Measurements from ENCODE around the gene EFNB2. TPM values are rescaled to one million over a fixed set of nuclear protein-coding genes. Genes with fewer than 3 reads are reported as not detected.
A peak's percentile ranks its signal among the peaks of the same experiment; 100 is the strongest.

The EFNB2 gene
- total and polyA plus RNA-seq, 12 donors, result 9.7 to 21.1 (median 14.3) TPM

GRCh38 chr13:106480351-106480910, 55.0 kb downstream of the EFNB2 start:
- Histone ChIP-seq H3K4me1 (peaks cover 7 to 29% (median 19%) of the 10 kb centered on the region in 9 donors), H3K36me3 (no peaks in the 10 kb centered on the region), H3K27ac (peak overlapping the region in 1 of 10 donors; percentile 19), H3K9me3 (peaks cover 0 to 11% (median 0%) of the 10 kb centered on the region in 11 donors), H3K27me3 (no peaks in the 10 kb centered on the region), H3K4me3 (no peak overlapping the region)
- ATAC-seq (peak in 1 of 8 donors; percentile 32), DNase-seq (no peak)
- WGBS, 2 donors, result 45 to 54% methylated on average over 5 of the region's 5 CpGs
- TF ChIP-seq CTCF (IDR thresholded peaks at IDR 0.05), result no peak
- intact Hi-C loops (cut with DNase I), result no loop called here

DNA sequence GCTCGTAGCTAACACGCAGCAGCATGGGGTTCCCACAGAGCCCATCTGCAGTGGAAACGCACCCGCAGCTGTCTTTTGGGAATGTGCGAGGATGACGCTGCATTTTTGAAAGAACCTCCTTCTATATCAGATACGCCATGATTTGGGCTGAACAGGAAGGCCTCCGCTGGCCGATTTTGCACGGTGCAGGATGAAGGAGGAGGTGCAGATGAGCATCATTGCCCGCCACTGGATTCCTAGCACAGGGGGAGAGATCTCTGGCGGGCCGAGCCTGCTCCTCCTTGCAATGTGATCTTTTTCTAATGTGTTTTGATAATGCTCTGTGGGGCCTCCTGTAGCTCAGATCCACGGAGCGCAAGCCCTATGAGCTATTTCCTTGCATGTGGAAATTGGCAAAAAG, 55.5 kb downstream of the EFNB2 start:
- DNase-seq, result no peak
- H3K36me3 ChIP-seq, result no peaks in the 10 kb centered on the region
- peaks cover 7 to 24% (median 14%) of the 10 kb centered on the region in 9 donors for H3K4me1 ChIP-seq
- peak overlapping the region in 1 of 10 donors; percentile 19 for H3K27ac ChIP-seq
- no peak overlapping the region for H3K4me3 ChIP-seq
- ATAC-seq, result no peak
- no peaks in the 10 kb centered on the region for H3K27me3 ChIP-seq
- TF ChIP-seq CTCF (IDR thresholded peaks at IDR 0.05), result no peak
- 85 to 91% methylated on average over 15 of the region's 15 CpGs for WGBS, 2 donors
- H3K9me3 ChIP-seq, result peaks cover 0 to 11% (median 0%) of the 10 kb centered on the region in 11 donors
- intact Hi-C loops (cut with DNase I), result no loop called here

- H3K4me1 ChIP-seq, result peaks cover 0 to 14% (median 8%) of the 10 kb centered on the region in 9 donors
- no peak overlapping the region for H3K27ac ChIP-seq
- H3K36me3 ChIP-seq, result no peaks in the 10 kb centered on the region
- no peak for TF ChIP-seq CTCF (IDR thresholded peaks at IDR 0.05)
- ATAC-seq (no peak), DNase-seq (no peak)
- H3K9me3 ChIP-seq, result peaks cover 0 to 9% (median 0%) of the 10 kb centered on the region in 11 donors
- intact Hi-C loops (cut with DNase I), result no loop called here
- no peaks in the 10 kb centered on the region for H3K27me3 ChIP-seq
- 92% methylated on average over 7 of the region's 7 CpGs for whole genome bisulfite sequencing, 2 donors
- no peak overlapping the region for H3K4me3 ChIP-seq
Observed at GRCh38 chr13:106478116-106478515, 57.3 kb downstream of the EFNB2 start.

DNA sequence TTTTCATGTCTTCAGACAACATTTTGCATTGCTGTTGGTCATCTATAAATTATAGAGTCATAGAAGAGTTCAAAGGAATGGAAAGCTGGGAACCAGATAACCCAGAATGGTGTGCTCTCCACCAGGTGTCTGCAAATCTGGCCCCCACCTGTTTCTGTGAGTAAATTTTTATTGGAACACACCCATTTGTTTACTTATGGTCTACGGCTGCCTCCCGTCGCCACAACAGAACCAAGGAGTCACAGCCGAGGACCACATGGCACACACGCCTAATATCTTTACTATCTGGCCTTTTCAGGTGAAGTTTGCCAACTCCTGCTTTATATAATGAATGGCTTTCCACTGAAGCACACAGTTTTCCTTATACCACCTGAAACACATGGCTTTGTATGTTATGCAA, 58.2 kb downstream of the EFNB2 start:
- Histone ChIP-seq H3K9me3 (peaks cover 0 to under 1% (median 0%) of the 10 kb centered on the region in 11 donors), H3K36me3 (no peaks in the 10 kb centered on the region), H3K4me3 (no peak overlapping the region), H3K4me1 (peaks cover 0 to 19% (median 13%) of the 10 kb centered on the region in 9 donors), H3K27ac (no peak overlapping the region), H3K27me3 (no peaks in the 10 kb centered on the region)
- ATAC-seq (no peak), DNase-seq (no peak)
- intact Hi-C loops (cut with DNase I), result no loop called here
- no peak for TF ChIP-seq CTCF (IDR thresholded peaks at IDR 0.05)
- WGBS, 2 donors, result 96 to 98% methylated on average over 5 of the region's 5 CpGs
